GM18526 (cell line): ENCODE data around the gene DENND5A.

Experiments used
- POLR2A ChIP-seq: IDR thresholded peaks from 3 replicates; pipeline ENCODE4 v1.6.1; 2011; ENCODE audit not compliant: insufficient read length; ENCODE audit errors: extremely low read depth

The DENND5A gene

GRCh38 chr11:9201372-9202162 lies 63.6 kb downstream of the DENND5A start:
- TF ChIP-seq POLR2A = no peak

- TF ChIP-seq POLR2A = no peak
Observed at GRCh38 chr11:9200471-9200870, 64.7 kb downstream of the DENND5A start.

- TF ChIP-seq POLR2A = no peak
Observed at GRCh38 chr11:9193316-9193715, 71.8 kb downstream of the DENND5A start.

- TF ChIP-seq POLR2A = no peak
Observed at GRCh38 chr11:9192561-9192960, 72.6 kb downstream of the DENND5A start.

GRCh38 chr11:9187616-9188015 lies 77.5 kb downstream of the DENND5A start:
- TF ChIP-seq POLR2A = no peak

- no peak for TF ChIP-seq POLR2A
Observed at GRCh38 chr11:9184516-9184915, 80.6 kb downstream of the DENND5A start.

- no peak for TF ChIP-seq POLR2A
Observed at GRCh38 chr11:9182180-9182871, 82.8 kb downstream of the DENND5A start.

GRCh38 chr11:9180784-9181183 lies 84.4 kb downstream of the DENND5A start:
- no peak for TF ChIP-seq POLR2A

GRCh38 chr11:9179141-9179540 lies 86.0 kb downstream of the DENND5A start:
- no peak for TF ChIP-seq POLR2A

GRCh38 chr11:9178716-9179115 lies 86.4 kb downstream of the DENND5A start:
- TF ChIP-seq POLR2A = no peak

GRCh38 chr11:9177438-9178091 lies 87.6 kb downstream of the DENND5A start:
- TF ChIP-seq POLR2A = no peak

- TF ChIP-seq POLR2A = no peak
Observed at GRCh38 chr11:9176550-9176949, 88.6 kb downstream of the DENND5A start.

- TF ChIP-seq POLR2A = no peak
Observed at GRCh38 chr11:9176136-9176535, 89.0 kb downstream of the DENND5A start.

- no peak for TF ChIP-seq POLR2A
Observed at GRCh38 chr11:9172389-9172788, 92.8 kb downstream of the DENND5A start.

GRCh38 chr11:9170450-9170849 lies 94.7 kb downstream of the DENND5A start:
- TF ChIP-seq POLR2A = no peak
